ENCODE measurements around the gene ITIH6. TPM values are rescaled to one million over a fixed set of nuclear protein-coding genes. Genes with fewer than 3 reads are reported as not detected.
"Not testable (repeated sequence)": the region's sequence is repeated elsewhere in the genome, so short reads cannot be mapped to it uniquely, and the experiment has no call there.

ITIH6 gene
- not detected for total RNA-seq
- long read RNA-seq, result 0 reads

- DNase-seq (ENCODE audit: low spot score), result no peak
Observed at GRCh38 chrX:54798137-54798536, at the start of gene ITIH6. ITIH6 (minus strand) TSS chrX:54798255; CDS start chrX:54798210, 45 bp downstream.

GRCh38 chrX:54847700-54848099, 49.6 kb upstream of the ITIH6 start:
- DNase-seq (ENCODE audit: low spot score), result not testable (repeated sequence)

- no peak for DNase-seq (ENCODE audit: low spot score)
Observed at GRCh38 chrX:54843050-54843449, 45.0 kb upstream of the ITIH6 start.

DNA sequence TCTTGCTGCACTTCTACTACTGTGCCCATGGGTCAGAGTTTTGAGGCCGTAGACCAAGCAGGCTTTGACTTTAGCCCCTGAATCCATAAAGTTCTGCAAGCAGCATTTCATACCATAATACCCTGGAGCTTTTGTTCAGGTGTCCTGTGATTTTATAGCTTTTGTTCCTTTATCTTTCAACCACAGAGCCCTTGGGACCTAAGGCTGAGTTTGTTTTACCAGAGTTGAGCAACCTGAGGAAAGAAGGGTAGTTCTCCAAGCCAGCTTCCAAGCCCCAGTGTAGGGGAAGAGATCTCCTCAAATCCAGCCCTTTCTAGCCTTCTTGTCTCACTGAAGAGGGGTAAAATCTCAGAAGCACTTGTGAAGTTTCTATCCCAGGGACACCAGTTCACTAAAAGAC, 44.6 kb upstream of the ITIH6 start:
- DNase-seq (ENCODE audit: low spot score), result no peak

DNA sequence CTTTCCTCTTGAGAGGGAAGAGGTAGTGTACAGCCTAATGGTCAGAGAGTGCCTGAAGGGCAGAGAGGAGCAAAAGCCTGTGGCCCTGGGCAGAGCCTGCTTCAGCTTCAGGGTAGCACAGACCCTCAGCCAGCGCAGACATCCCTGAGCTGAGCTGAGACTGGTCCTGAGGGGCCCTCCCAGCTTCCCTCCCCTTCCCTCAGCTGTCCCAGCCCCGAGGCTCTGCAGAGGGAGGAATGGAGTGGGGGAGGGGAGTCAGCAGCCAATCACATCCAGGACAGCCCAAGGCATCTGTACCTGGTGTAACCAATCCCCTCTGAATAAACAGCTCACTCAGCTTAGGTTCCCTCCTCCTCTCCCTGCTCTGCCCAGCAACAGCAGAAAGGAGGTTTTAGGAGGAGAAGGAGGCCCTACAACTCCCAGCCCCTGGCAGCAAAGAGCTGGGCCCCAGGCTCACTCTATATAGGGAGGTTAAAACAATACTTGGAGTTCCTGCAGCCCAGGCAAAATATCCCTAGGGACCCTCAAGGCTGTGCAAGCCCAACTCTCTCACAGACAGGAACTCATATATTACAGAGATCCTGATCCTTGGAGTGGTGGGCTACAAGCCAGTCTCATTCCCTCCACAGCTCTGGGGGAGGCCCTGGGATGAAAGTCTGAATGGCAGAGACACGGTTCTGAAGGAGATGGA, 43.3 kb upstream of the ITIH6 start:
- DNase-seq (ENCODE audit: low spot score), result not testable (repeated sequence)

DNA sequence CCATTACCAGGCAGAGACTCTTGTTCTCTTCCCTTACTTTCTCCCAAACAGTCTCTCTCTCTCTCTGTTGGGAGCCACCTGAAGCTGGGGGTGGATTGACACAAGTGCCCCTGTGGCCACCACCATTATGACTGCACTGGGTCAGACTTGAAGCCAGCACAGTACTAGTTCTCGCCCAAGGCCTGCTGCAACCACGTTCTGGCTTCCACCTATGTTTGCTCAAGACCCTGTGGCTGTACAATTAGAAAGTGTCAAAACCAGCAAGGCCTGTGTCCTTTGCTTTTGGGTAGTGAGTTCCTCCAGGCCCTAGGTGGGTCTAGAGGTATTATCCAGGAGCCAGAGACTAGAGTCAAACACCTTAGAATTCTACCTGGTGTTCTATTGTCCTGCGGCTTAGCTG, 40.5 kb upstream of the ITIH6 start:
- no peak for DNase-seq (ENCODE audit: low spot score)

- no peak for DNase-seq (ENCODE audit: low spot score)
Observed at GRCh38 chrX:54826598-54826997, 28.5 kb upstream of the ITIH6 start.

- DNase-seq (ENCODE audit: low spot score), result no peak
Observed at GRCh38 chrX:54825716-54826438, 27.8 kb upstream of the ITIH6 start.

DNA sequence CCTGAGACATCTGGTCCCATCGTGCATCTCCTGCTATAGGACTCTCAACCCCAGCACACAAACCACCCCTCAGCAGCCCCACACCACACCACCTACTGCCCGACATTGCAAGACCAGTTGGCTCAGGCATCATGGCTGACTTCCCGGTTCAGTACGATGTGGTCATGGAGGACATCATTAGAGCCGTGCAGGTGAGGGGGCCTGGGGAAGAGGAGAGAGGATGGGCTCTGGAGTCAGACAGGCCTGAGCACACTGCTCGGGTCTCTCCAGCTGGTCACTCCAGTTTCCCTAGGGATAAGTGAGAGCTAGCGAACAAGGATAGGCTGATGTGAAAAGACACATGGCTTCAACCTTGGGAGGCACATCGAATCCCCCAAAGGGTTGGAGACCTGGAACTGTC, 26.7 kb upstream of the ITIH6 start:
- DNase-seq (ENCODE audit: low spot score), result peak; percentile 72

- DNase-seq (ENCODE audit: low spot score), result peak; percentile 68
Observed at GRCh38 chrX:54824195-54824594, 26.1 kb upstream of the ITIH6 start.

GRCh38 chrX:54821310-54821709, 23.3 kb upstream of the ITIH6 start:
- no peak for DNase-seq (ENCODE audit: low spot score)

GRCh38 chrX:54820737-54821136, 22.7 kb upstream of the ITIH6 start:
- no peak for DNase-seq (ENCODE audit: low spot score)

DNA sequence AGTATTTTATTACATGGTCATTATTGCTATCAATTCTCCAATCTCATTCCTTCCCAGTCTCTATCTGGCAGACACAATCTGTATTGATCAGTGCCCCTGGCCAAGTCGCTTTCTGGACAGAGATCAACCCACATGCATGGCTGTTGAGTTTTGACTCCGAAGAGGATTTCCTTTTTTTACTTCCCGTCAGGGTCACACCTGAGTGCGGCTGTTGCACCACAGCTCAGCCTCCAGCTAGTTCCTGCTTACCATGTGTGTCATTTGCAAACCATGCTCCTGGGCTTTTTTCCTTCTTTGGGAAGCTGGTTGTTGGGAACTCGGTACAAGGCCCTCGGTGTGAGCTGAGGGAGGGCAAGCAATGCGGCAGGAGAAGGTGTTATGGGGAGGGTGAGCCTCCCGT, 21.1 kb upstream of the ITIH6 start:
- no peak for DNase-seq (ENCODE audit: low spot score)

- DNase-seq (ENCODE audit: low spot score), result no peak
Observed at GRCh38 chrX:54818221-54818620, 20.2 kb upstream of the ITIH6 start.

DNA sequence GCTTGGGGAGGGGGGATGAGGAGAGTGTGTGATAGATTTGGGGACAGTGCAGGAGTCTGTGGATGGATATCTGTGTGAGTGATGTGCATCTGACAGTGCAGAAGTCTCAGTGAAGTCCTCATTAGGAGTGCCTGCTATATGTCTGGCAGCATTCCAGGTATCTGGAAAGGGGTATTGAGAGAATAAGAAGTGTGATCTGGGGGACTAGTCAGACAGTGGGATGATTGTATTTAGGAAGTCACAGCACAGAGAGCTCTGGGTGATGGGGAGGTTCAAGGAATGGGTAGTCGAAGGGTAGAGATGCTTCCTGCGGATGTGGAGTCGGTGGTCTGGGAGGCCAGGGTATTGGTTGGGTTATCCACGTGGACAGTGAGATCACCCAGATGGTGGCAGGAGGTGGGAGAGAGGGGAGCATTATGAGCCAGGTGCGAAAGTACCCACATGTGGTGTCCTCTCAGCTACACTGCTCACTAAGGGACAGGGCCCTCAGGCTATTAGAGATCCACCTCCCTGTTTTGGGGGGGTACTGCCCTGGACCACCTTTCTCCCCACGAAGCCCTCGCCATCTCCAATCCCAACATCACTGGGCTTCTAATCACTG, 19.3 kb upstream of the ITIH6 start:
- DNase-seq (ENCODE audit: low spot score), result no peak

DNA sequence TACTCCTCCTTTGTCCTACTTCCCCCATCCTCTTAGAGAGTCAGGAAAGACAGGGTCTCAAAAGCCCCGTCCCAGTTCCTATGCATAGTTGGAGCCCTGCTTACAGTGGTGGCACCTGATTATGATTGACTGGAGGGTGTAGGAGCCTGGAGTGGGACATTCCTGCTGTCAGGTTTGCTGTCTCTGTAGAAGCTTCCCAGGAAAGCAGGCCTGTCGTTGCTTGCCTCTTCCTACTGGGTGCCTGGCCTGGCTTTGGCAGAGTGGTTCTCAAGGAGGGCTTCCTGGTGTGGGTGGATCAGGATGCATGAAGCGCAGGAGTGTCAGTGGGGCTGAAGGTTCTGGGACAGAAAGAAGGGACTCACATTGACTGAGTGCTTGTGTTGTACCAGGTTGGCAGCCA, 14.3 kb upstream of the ITIH6 start:
- DNase-seq (ENCODE audit: low spot score), result no peak

DNA sequence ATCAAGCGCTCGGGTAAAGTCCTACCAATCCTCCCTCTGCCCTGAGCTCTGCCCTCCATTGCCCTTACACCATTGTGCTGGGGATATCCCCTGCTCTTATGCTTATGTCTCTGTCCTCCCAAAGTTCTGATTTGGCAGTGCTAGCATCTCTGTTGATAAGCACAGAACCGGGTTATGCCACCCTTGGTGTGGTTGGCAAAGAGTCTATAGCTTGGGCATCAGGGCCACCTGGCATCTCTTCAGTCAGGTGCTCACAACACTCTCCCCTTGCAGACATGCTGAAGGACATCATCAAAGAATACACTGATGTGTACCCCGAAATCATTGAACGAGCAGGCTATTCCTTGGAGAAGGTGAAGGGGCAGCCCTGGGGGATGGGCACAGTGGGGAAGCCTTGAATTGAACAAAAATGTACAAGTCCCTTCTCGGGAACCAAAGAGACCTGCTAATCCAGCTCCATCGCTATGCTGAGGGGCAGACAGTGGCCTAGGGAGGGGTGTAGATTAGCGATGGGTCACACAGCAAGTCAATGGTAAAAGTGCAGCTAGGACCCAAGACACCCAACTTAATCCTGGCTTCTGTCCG, 13.3 kb upstream of the ITIH6 start:
- DNase-seq (ENCODE audit: low spot score), result no peak

GRCh38 chrX:54810532-54810931, 12.5 kb upstream of the ITIH6 start:
- no peak for DNase-seq (ENCODE audit: low spot score)

- peak; percentile 95 for DNase-seq (ENCODE audit: low spot score)
Observed at GRCh38 chrX:54808605-54809483, 10.8 kb upstream of the ITIH6 start.

DNA sequence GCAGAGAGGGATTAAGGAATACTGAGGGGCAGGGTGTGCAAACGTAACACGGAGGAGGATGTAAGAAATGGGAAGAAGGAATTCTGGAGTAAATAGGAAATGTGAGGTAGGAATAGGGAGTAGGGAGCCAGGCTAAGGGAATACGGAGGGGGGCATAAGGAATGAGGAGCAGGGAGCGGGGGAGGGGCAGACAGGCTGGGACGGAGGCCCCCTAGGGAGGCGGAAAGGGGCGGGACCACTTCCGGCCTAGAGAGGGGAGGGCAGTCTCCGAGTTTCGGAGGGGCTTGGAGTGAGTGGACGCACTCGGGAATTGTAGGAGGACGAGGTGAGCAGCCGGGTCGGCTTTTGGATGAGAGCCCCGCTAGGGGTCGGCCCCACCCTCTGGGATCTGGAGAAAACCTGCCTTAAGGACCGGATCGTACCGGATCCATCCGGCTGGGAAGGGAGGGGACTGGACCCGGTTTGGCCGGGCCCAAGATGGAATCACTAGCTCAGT, 10.1 kb upstream of the ITIH6 start:
- no peak for DNase-seq (ENCODE audit: low spot score)

- no peak for DNase-seq (ENCODE audit: low spot score)
Observed at GRCh38 chrX:54807524-54808108, 9.6 kb upstream of the ITIH6 start, which contains the start of gene MAGED2. MAGED2 (plus strand) TSS chrX:54807745; CDS start chrX:54809332, 1,587 bp downstream.
